ENCODE data around the gene PYY. TPM values are rescaled to one million over a fixed set of nuclear protein-coding genes. Genes with fewer than 3 reads are reported as not detected.
A peak's percentile ranks its signal among the peaks of the same experiment; 100 is the strongest.

PYY gene
- total RNA-seq, 1 donor from 2014 or later = not detected

DNA sequence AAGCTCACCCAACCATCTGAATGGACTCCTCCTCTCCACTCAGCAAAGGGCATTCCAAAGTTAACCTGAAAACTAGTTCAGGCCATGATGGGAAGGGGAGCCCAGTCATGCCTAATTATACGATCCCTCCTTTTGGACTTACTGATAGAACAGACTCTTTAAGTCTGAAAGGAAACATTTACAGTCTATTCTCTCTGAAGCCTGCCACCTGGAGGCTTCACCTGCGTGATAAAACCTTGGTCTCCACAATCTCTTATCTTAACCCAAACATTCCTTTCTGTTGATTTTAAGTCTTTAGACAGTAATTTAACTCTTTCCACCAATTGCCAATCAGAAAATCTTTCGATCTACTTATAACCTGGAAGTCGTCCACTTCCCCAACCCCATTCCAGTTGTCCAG, 37.4 kb downstream of the PYY start:
- no peak for DNase-seq (ENCODE audit: low spot score)

DNA sequence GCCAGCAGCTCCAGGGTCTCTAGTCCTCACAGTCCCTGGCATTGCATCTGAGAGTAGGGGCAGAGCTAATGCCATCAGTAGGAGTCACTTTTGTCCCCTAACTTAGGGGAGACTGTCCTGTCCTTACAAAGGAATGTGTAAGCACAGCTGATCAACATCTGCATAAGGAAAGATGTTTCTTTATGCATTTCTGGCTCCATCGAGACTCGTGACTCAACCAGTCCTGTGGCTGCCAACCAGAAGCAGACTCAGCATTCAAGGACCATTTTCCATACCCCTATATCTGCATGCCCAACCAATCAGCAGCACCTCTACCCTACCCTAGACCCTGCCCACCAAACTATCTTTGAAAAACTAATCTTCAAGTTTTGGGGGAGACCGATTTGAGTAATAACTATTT, 38.2 kb downstream of the PYY start:
- DNase-seq (ENCODE audit: low spot score) = no peak

DNA sequence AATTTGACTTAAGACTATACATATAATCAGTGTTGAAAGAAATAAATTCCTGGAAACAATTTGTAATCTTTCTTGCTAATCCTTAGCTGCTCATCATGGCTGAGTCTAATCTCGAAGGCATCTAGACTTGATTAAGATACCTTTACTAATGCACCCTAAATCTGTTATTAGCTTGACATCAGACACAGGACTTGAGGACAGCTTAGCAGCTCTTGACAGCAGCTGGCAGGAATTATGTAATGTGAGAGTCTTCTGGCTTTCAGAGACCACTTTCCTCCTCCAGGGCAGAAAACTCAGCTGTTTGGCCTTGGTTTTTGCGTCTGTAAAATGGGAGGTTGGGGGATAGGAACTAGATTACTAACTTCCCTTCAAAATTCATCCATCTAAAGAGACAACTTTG, 39.3 kb downstream of the PYY start:
- DNase-seq (ENCODE audit: low spot score) = no peak

DNA sequence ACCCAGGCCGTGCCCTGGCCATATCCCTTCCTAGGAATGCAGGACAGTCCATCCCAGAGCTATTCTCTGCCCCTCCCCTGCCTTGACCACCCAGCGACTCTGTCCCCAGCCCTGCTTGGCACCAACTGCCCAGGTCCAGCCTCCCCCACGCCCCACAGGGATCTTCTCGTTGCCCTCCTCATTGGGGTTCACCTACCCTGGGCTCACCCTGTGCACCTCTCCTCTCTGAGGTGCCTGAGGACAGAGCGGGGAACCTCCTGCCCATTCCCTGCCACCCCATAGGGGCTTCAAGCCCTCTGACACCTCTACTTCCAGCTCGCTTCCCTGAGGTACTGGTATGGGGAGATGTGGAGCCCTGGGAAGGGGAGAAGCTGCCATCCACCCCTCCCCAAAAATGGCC, 40.2 kb downstream of the PYY start:
- no peak for DNase-seq (ENCODE audit: low spot score)

DNA sequence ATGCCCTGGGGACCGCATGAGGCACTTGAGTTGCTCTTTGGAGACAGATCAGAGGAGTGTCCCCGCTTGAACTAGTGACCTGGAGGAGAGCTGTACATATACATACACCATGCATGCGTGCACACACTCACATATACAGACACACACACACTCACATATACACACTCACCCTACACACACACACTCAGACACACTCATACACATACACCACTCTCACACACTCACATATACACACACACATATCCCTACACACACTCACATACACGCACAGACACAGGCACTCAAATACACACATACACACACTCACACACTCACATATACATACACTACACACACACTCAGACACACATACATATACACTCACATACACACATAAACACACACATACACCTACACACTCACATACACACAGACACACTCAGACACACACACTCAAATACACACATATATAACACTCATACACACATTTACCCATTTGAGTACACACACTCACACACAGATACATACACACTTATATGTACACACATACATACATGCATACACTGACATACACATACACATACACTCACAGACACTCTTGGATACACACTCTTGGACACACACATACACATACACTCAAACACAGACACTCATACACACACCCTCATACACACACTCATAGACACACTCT, 41.0 kb downstream of the PYY start:
- no peak for DNase-seq (ENCODE audit: low spot score)

DNA sequence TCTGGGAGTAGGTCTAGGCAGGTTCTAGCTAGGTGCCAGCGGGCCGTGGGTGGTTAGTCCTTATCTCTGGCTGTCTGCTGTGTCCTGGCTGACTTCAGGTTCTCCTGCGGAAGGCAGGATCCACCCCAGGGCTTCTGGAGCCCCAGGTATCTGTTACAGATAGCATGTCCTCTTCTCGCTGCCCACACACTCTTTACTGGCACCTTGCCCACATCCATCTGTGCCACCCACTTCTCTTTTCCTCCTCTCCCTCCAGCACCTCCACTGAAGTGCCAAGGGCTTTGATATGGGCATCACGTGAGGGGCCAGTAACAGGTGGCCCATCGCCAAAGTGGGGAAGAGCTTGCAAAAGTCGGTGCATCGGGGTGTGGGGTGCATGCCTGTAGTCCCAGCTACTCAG, 41.8 kb downstream of the PYY start:
- DNase-seq (ENCODE audit: low spot score) = no peak

DNA sequence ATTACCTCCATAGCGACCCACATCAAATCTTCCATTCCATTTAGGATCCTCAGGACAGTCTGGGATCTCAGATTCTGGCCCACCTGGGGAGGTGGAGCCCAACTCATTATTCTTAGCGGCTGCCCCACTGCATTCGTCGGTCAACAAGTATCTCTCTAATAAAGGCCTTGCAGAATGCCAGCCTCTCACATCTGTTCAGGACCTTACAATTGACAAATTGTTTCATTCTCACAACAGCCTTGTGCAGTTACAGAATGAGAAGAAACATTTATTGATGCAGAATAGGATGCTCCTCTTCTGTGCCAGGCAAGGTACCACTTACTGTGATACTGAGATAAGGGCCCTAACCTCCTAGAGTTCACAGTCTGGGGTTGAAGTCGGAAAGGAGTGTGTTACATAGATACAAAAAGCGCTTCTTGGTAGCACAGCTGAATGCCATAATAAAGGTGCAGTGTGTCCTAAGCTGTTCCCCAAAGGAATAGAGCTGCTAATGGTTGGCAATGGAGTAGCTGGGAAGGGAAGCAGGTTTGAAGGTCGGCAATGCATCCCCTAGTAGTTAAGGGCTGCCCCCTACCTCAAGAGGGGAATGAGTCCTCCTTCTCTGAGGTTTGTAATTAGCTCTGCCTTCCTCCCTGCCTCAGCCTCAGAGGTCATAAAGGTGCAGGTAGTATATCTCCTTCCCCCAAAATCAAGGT, 44.1 kb downstream of the PYY start:
- no peak for DNase-seq (ENCODE audit: low spot score)

DNA sequence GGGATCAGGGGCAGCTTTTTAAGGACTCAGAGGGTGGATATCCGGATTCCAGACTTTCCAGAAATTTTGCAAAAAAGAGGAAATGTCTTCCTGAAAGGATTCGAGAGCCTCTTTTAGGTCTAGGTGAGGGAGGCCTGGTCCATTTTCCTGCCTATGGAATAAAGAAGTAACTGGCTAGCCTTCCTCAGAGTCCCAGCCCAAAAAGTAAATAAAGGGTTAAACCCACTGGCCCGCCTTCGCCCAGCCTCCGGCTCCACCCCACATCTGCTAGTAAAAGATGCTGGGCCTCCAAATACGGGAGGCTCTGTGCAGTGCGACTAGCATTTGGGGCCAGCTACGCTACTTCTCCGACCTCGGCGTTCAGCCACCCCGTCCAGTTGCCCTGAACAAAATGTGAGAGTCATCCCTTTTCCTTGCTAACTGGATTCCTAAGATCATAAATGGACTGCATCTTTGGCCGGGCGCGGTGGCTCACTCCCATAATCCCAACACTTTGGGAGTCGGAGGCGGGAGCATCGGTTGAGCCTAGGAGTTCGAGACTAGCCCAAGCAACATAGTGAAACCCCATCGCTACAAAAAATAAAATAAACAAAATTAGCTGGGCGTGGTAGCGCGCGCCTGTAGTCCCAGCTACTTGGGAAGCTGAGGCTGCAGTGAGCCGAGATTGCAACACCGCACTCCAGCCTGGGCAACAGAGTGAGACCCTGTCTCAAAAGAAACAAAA, 45.6 kb downstream of the PYY start:
- DNase-seq (ENCODE audit: low spot score) = peak; percentile 89

DNA sequence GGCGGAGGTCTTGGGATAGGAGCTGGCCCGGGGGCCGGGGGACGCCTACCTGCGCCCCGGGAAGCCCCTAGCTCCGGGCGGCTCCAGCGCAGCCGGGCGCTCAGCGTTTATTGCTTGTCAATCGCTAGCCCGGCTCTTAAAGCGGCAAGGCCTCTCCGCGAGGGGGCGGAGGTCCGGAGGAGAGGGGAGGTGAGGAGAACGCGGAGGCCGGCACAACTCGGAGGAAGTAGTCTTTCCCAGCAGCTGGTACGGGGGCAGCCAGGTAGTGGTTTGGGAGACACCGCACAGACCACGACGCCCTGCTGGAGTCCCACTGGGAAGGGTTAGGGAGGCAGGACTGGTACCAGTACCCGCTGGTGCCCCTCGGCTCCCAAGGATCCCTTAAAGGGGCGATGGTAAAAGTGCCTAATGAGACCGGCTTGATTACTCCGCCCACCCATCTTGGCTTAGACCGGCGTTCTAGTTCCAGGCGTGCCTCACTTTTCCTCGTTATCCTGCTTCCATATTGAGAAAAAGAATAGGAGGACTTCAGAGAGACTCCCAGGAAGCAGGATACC, 46.2 kb downstream of the PYY start, which contains the start of gene MPP2:
Gene MPP2 (minus strand): TSS at position 112 of the 557 bp plus-strand sequence. CDS start 3,076 bp downstream, outside the sequence.
- DNase-seq (ENCODE audit: low spot score) = peak; percentile 92

DNA sequence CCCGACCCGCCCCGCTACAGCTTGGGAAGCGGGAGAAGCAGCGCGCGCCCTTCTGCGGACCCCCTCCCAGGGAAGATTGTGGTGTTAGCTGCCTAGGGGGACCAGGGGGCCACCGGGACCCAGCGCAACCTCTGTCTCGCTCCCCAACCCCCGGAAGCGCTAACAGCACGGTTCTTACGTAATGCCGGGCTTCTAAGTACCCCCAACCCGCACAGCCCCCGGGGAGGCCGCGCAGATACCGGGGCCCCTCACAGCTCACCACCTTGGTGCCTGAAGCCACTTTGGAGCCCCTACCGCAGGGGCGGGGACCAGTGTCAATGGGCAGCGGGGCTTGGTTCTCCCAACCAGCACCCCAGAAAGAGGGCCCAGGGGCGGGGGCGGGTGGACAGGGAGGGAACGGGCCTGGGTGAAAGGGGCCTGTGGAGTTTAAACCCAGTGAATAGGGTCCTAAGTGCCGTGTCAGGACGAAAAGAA, 46.8 kb downstream of the PYY start:
- no peak for DNase-seq (ENCODE audit: low spot score)

DNA sequence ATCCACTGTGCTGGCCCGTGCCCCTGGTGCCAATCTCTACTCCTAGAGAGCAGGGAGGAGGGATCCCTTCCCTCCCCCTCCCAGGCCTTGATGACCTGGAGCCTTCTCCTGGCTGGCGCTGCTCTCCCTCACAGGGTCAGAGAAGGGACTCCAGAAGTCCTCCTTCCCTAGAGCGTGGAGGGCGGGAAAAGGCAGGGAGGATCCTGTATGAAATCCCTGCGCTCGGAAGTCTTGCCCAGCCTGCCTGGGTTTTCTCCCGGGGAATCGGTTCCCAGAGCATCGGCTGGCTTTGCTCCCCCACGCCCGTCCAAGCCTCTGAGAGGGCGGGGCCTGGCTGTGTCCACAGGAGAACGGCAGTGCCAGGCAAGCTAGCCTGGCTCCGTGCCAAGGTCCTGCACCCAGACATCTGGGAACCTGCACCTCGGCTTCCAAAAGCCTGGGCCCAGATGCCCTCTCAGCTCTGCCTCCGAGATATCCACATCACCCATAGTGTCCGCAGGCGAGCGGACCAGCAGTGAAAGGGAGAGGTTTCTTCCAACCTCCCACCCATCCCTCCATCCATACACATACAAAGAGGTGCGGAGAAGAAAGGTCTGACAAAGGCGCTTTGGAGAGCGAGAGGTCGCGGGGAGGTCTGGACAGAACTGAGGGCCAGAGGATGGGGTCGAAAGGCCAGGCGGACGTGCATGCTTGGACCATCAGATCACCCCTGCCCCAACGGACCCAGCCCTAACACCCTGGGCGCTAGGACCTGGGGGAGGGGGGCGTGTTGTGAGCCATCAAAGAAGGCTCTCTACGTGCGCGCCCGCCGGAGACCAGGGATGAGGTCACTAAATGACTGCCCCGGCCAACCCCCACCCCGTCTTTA, 47.5 kb downstream of the PYY start:
- peak; percentile 94 for DNase-seq (ENCODE audit: low spot score)

DNA sequence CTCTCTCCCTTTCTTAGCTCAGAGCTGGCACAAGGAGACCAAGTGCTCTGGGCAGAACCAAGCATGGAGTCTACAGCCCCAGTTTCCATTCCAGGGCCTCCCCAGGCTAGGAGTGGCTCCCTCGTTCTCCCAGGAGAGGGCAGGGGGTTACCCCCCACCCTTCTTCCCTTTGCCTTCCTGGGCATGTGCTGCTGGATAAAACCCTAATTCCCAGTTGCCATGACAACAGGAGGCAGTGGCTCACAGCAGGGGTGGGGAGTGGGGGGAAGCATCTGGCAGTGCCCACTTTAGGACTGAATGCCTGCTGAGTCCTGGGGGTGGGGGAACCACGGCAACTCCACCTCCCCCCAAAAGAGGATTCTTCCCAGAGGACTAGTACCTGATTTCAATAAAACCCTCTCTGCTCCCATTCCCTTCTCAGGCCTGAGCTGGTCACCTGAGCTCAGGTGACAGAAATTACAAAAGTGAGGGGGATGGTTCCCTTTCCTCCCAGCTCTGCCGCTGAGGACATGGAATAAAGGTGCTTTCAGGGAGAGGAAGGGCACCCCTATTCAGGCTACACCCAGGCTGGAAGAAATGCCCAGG, 48.2 kb downstream of the PYY start:
- no peak for DNase-seq (ENCODE audit: low spot score)

Other genes starting within 250 kb of the PYY start
- gene SOST, start 195.1 kb downstream of the PYY start, total RNA-seq (ENCODE audit: insufficient read depth, low replicate concordance) = 0.96 TPM
- 57.5 TPM for gene DUSP3, start 175.0 kb downstream of the PYY start, total RNA-seq (ENCODE audit: insufficient read depth, low replicate concordance)
- gene CFAP97D1, start 173.5 kb downstream of the PYY start, total RNA-seq (ENCODE audit: insufficient read depth, low replicate concordance) = 1.4 TPM
- 11.6 TPM for gene MPP3, start 120.8 kb downstream of the PYY start, total RNA-seq (ENCODE audit: insufficient read depth, low replicate concordance)
- gene CD300LG, start 106.8 kb downstream of the PYY start, total RNA-seq (ENCODE audit: insufficient read depth, low replicate concordance) = not detected
- 5.5 TPM for gene MPP2, start 46.4 kb downstream of the PYY start, total RNA-seq (ENCODE audit: insufficient read depth, low replicate concordance)
- gene PPY, start 11.5 kb downstream of the PYY start, total RNA-seq (ENCODE audit: insufficient read depth, low replicate concordance) = not detected
- 0.48 TPM for gene NAGS, start 50.7 kb upstream of the PYY start, total RNA-seq (ENCODE audit: insufficient read depth, low replicate concordance)
- 47.2 TPM for gene TMEM101, start 61.0 kb upstream of the PYY start, total RNA-seq (ENCODE audit: insufficient read depth, low replicate concordance)
- gene LSM12, start 112.7 kb upstream of the PYY start, total RNA-seq (ENCODE audit: insufficient read depth, low replicate concordance) = 27.2 TPM
- 3.6 TPM for gene G6PC3, start 116.8 kb upstream of the PYY start, total RNA-seq (ENCODE audit: insufficient read depth, low replicate concordance)
- 26.7 TPM for gene HDAC5, start 169.7 kb upstream of the PYY start, total RNA-seq (ENCODE audit: insufficient read depth, low replicate concordance)
- 2.6 TPM for gene HROB, start 188.0 kb upstream of the PYY start, total RNA-seq (ENCODE audit: insufficient read depth, low replicate concordance)
- gene ASB16, start 216.8 kb upstream of the PYY start, total RNA-seq (ENCODE audit: insufficient read depth, low replicate concordance) = not detected
- 24.6 TPM for gene TMUB2, start 233.0 kb upstream of the PYY start, total RNA-seq (ENCODE audit: insufficient read depth, low replicate concordance)
- 33.0 TPM for gene ATXN7L3, start 245.9 kb upstream of the PYY start, total RNA-seq (ENCODE audit: insufficient read depth, low replicate concordance)